Activated CD4-positive, alpha-beta T cell treated with anti-CD3 and anti-CD28 coated beads, Interleukin-2, amount 10 ng/mL, durations not matched to agents 7 days and 5 days (primary cell): Measurements from ENCODE around the gene NDFIP2. TPM values are rescaled to one million over a fixed set of nuclear protein-coding genes. Genes with fewer than 3 reads are reported as not detected.
"Not testable (repeated sequence)": the region's sequence is repeated elsewhere in the genome, so short reads cannot be mapped to it uniquely, and the experiment has no call there.

Source experiments
- CTCF ChIA-PET: fragments of 350-600 bp; sonication (Branson Sonifier 250); formaldehyde crosslinking; loops from one replicate; lab custom pipeline; 2021; ENCODE audit warnings: antibody characterized with exemption; lab: Charles Lee
- POLR2A ChIA-PET: fragments of 350-600 bp; sonication (Branson Sonifier 250); formaldehyde crosslinking; loops from one replicate; lab custom pipeline; 2021; ENCODE audit warnings: antibody characterized with exemption; lab: Charles Lee
- DNase-seq: peaks from one replicate; pipeline ENCODE4 v3.0.0-alpha.2; 2020
- H3K27ac Mint-ChIP-seq: one replicate; pipeline ENCODE4 v1.8.0; 2021; ENCODE audit warnings: mild to moderate bottlenecking, moderate library complexity, mixed read lengths
- H3K27me3 Mint-ChIP-seq: one replicate; pipeline ENCODE4 v1.8.0; 2021; ENCODE audit warnings: mixed read lengths
- H3K36me3 Mint-ChIP-seq: one replicate; pipeline ENCODE4 v1.8.0; 2021; ENCODE audit warnings: low read depth, mixed read lengths
- H3K4me1 Mint-ChIP-seq: one replicate; pipeline ENCODE4 v1.8.0; 2021; ENCODE audit warnings: mixed read lengths
- H3K4me3 Mint-ChIP-seq: one replicate; pipeline ENCODE4 v1.8.0; 2021; ENCODE audit warnings: mild to moderate bottlenecking, moderate library complexity, mixed read lengths
- H3K9me3 Mint-ChIP-seq: one replicate; pipeline ENCODE4 v1.8.0; 2021; ENCODE audit warnings: mixed read lengths
- total RNA-seq, 2 experiments: library from RNA; stranded (reverse); gene quantifications; one replicate each; pipeline ENCODE4 v1.2.3, GENCODE V29; 2021

Gene NDFIP2
- total RNA-seq, 2 experiments from 2014 or later = 17.8 to 21.2 TPM

GRCh38 chr13:79585033-79585432 is 104.1 kb downstream of the NDFIP2 start:
- H3K4me1 Mint-ChIP-seq = no peaks in the 10 kb centered on the region

GRCh38 chr13:79589603-79590393 is 108.8 kb downstream of the NDFIP2 start:
- POLR2A ChIA-PET = no interaction called here
- CTCF ChIA-PET = no interaction called here
- Mint-ChIP-seq H3K27ac (no peak overlapping the region), H3K4me3 (no peak overlapping the region), H3K27me3 (peaks cover 3% of the 10 kb centered on the region), H3K4me1 (no peaks in the 10 kb centered on the region), H3K36me3 (no peaks in the 10 kb centered on the region), H3K9me3 (no peaks in the 10 kb centered on the region)
- no peak for DNase-seq

More at GRCh38 chr13:79585033-79585432, 104.1 kb downstream of the NDFIP2 start:
- no peak for DNase-seq
- Mint-ChIP-seq H3K9me3 (no peaks in the 10 kb centered on the region), H3K27me3 (peaks cover 3% of the 10 kb centered on the region), H3K27ac (no peak overlapping the region), H3K36me3 (no peaks in the 10 kb centered on the region), H3K4me3 (no peak overlapping the region)
- POLR2A ChIA-PET = no interaction called here
- CTCF ChIA-PET = no interaction called here

DNA sequence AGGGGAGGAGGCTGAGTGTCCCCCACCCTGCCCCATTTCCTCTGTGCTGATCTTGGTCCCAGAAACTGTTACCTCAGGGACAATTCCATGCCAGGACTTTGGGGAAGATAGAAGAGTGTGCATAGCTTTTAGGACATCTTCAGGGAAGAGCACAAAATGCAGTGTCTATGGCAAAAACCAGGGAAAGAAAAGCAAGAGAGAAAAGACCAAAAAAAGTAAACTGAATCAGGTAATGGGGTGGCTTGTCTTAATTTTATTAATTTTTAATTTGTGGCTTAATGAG is 109.4 kb downstream of the NDFIP2 start:
- CTCF ChIA-PET = no interaction called here

DNA sequence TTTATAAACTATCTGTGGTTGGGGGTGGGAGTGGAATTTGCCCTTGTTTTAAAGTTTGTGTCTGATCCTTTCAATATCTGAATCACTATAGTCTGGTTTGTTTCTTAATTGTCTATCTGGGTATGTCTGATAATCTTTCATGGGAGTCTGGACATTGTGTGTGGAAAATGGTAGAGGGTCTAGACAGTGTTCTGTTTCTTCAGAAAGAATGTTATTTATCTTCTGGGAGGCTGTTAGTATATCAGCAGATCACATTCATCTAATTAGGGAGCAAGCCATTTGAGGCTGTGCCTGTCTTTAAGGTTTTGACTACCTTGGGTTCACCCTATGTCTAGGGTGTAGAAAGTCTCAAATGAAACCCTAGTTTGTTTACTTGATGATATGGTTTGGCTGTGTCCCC is 110.5 kb downstream of the NDFIP2 start:
- Mint-ChIP-seq H3K4me1 (no peaks in the 10 kb centered on the region), H3K36me3 (no peaks in the 10 kb centered on the region), H3K27ac (no peak overlapping the region), H3K27me3 (no peaks in the 10 kb centered on the region), H3K4me3 (no peak overlapping the region), H3K9me3 (no peaks in the 10 kb centered on the region)
- ChIA-PET CTCF (no interaction called here), POLR2A (no interaction called here)
- no peak for DNase-seq

More for the DNA sequence above, 109.4 kb downstream of the NDFIP2 start:
- no peak for DNase-seq
- Mint-ChIP-seq H3K27ac (no peak overlapping the region), H3K27me3 (peaks cover 3% of the 10 kb centered on the region), H3K4me3 (no peak overlapping the region), H3K4me1 (no peaks in the 10 kb centered on the region), H3K9me3 (no peaks in the 10 kb centered on the region), H3K36me3 (no peaks in the 10 kb centered on the region)
- POLR2A ChIA-PET = no interaction called here

DNA sequence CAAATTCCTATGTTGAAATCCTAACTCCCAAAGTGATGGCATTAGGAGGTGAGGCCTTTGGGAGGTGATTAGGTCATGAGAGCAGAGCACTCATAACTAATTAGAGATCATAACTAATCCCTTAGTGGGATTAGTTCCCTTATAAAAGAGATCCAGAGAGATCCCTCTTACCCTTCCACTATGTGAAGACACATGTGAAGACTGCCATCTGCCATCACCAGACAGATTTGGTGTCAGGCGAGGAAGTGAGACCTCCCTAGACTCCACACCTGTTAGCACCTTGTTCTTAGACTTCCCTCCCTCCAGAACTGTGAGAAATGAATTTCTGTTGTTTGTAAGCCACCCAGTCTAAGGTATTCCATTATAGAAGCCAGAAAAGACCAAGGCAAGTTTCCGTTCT is 112.2 kb downstream of the NDFIP2 start:
- H3K27ac Mint-ChIP-seq = no peak overlapping the region
- POLR2A ChIA-PET = no interaction called here
- no peaks in the 10 kb centered on the region for H3K36me3 Mint-ChIP-seq
- no peak overlapping the region for H3K4me3 Mint-ChIP-seq
- H3K4me1 Mint-ChIP-seq = no peaks in the 10 kb centered on the region
- H3K9me3 Mint-ChIP-seq = no peaks in the 10 kb centered on the region
- CTCF ChIA-PET = no interaction called here
- H3K27me3 Mint-ChIP-seq = peaks cover 6% of the 10 kb centered on the region
- DNase-seq = no peak

DNA sequence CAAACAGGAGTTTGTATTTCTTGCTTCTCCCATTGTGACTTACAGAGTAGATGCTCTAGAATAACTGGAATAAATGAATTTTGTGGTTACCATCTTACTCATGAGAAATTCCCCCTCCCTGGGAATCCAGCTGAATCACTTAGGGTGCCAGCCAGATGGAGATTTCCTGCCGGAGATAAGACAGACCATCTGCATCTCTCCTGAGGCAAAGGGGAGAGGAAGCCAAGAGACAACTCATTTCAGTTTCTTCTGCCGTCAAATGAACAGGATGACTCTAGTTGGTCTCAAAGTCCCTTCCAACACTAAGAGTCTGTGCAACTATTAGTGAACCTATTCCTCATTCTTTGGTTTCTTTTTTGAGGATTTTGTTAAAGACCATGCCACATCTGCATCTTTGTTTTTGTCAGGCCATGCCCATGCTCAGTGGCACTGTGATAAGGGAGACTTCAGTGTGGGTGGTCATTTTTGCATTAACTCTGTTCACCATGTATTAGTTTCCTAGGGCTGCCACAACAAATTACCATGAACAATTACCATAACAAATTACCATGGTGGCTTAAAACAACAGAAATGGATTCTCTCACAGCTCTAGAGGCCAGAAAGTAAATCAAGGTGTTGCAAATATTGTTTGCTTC is 112.8 kb downstream of the NDFIP2 start:
- H3K27me3 Mint-ChIP-seq = peaks cover 12% of the 10 kb centered on the region
- no peak overlapping the region for H3K4me3 Mint-ChIP-seq
- no peak overlapping the region for H3K27ac Mint-ChIP-seq
- no peaks in the 10 kb centered on the region for H3K36me3 Mint-ChIP-seq
- CTCF ChIA-PET = no interaction called here
- no peak for DNase-seq
- no peaks in the 10 kb centered on the region for H3K9me3 Mint-ChIP-seq
- POLR2A ChIA-PET = no interaction called here
- no peaks in the 10 kb centered on the region for H3K4me1 Mint-ChIP-seq

- peaks cover 12% of the 10 kb centered on the region for H3K27me3 Mint-ChIP-seq
- POLR2A ChIA-PET, DNase-seq, H3K4me1 Mint-ChIP-seq, H3K36me3 Mint-ChIP-seq, CTCF ChIA-PET, H3K27ac Mint-ChIP-seq, H3K9me3 Mint-ChIP-seq, H3K4me3 Mint-ChIP-seq: not testable (repeated sequence)
Observed at GRCh38 chr13:79600146-79600545, 119.2 kb downstream of the NDFIP2 start.

- H3K9me3 Mint-ChIP-seq = no peaks in the 10 kb centered on the region
- peaks cover 9% of the 10 kb centered on the region for H3K27me3 Mint-ChIP-seq
- no peak for DNase-seq
- no peak overlapping the region for H3K4me3 Mint-ChIP-seq
- ChIA-PET CTCF (no interaction called here), POLR2A (no interaction called here)
- H3K27ac Mint-ChIP-seq = no peak overlapping the region
- H3K36me3 Mint-ChIP-seq = no peaks in the 10 kb centered on the region
- H3K4me1 Mint-ChIP-seq = no peaks in the 10 kb centered on the region
Observed at GRCh38 chr13:79602936-79603335, 122.0 kb downstream of the NDFIP2 start.

DNA sequence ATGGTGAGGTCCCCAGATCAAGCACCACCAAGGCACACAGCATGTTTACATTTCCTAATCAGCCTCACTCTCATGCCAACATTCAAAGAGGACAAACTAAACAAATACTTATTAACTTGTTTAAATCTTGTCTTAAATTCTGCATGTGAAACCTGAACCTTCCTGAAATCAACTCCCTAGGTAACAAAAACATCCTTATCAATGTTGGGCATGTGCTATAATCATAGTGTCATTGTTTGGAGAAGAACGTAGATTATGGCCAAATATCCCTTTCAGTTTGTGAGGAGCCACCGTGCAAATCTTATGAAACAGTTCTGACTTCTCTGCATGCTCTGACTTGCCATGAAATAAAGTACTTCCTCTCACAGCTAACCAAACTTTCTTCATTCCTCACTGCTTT is 123.8 kb downstream of the NDFIP2 start:
- no peak for DNase-seq
- Mint-ChIP-seq H3K4me3 (no peak overlapping the region), H3K4me1 (no peaks in the 10 kb centered on the region), H3K36me3 (no peaks in the 10 kb centered on the region), H3K27me3 (peaks cover 9% of the 10 kb centered on the region), H3K27ac (no peak overlapping the region), H3K9me3 (no peaks in the 10 kb centered on the region)
- POLR2A ChIA-PET = no interaction called here
- CTCF ChIA-PET = no interaction called here

Other genes with a start within 250 kb of the NDFIP2 start
- gene RBM26, start 74.9 kb upstream of the NDFIP2 start, total RNA-seq = 10 to 100 TPM; 55.8 to 69.5 TPM